ENCODE data around the gene CLEC2L. TPM values are rescaled to one million over a fixed set of nuclear protein-coding genes. Genes with fewer than 3 reads are reported as not detected.

CLEC2L gene
- total RNA-seq, 3 donors from 2014 or later, result not detected

- Histone ChIP-seq H3K9me3 (no peaks in the 10 kb centered on the region), H3K27me3 (no peaks in the 10 kb centered on the region), H3K4me3 (no peak overlapping the region), H3K36me3 (no peaks in the 10 kb centered on the region), H3K27ac (no peak overlapping the region), H3K4me1 (no peaks in the 10 kb centered on the region)
- intact Hi-C loops (cut with DNase I; ENCODE audit: low total_unique reads), result no loop called here
- TF ChIP-seq POLR2A (IDR thresholded peaks at IDR 0.05) (no peak), CTCF (IDR thresholded peaks at IDR 0.05) (no peak), POLR2AphosphoS5 (IDR thresholded peaks at IDR 0.05) (no peak)
- DNase-seq (ENCODE audit: low spot score in 2 of 2), result no peak
These were observed 39.6 kb downstream of the CLEC2L start for GRCh38 chr7:139562961-139563565.

- DNase-seq (ENCODE audit: low spot score in 2 of 2), result peak in 1 of 2 donors; percentile 3
These were observed 40.4 kb downstream of the CLEC2L start for GRCh38 chr7:139563856-139564255.

GRCh38 chr7:139566075-139566474, 42.6 kb downstream of the CLEC2L start:
- intact Hi-C loops (cut with DNase I; ENCODE audit: low total_unique reads), result no loop called here
- Histone ChIP-seq H3K9me3 (no peaks in the 10 kb centered on the region), H3K27ac (no peak overlapping the region), H3K4me3 (no peak overlapping the region), H3K36me3 (no peaks in the 10 kb centered on the region), H3K27me3 (no peaks in the 10 kb centered on the region), H3K4me1 (no peaks in the 10 kb centered on the region)
- TF ChIP-seq POLR2AphosphoS5 (IDR thresholded peaks at IDR 0.05) (no peak), POLR2A (IDR thresholded peaks at IDR 0.05) (no peak), CTCF (IDR thresholded peaks at IDR 0.05) (no peak)
- no peak for DNase-seq (ENCODE audit: low spot score in 2 of 2)

More at GRCh38 chr7:139563856-139564255, 40.4 kb downstream of the CLEC2L start:
- Histone ChIP-seq H3K36me3 (no peaks in the 10 kb centered on the region), H3K27ac (no peak overlapping the region), H3K27me3 (no peaks in the 10 kb centered on the region), H3K9me3 (no peaks in the 10 kb centered on the region), H3K4me3 (no peak overlapping the region), H3K4me1 (no peaks in the 10 kb centered on the region)
- intact Hi-C loops (cut with DNase I; ENCODE audit: low total_unique reads), result no loop called here
- no peak for TF ChIP-seq POLR2AphosphoS5 (IDR thresholded peaks at IDR 0.05)
- no peak for TF ChIP-seq CTCF (IDR thresholded peaks at IDR 0.05)
- TF ChIP-seq POLR2A (IDR thresholded peaks at IDR 0.05), result no peak

DNA sequence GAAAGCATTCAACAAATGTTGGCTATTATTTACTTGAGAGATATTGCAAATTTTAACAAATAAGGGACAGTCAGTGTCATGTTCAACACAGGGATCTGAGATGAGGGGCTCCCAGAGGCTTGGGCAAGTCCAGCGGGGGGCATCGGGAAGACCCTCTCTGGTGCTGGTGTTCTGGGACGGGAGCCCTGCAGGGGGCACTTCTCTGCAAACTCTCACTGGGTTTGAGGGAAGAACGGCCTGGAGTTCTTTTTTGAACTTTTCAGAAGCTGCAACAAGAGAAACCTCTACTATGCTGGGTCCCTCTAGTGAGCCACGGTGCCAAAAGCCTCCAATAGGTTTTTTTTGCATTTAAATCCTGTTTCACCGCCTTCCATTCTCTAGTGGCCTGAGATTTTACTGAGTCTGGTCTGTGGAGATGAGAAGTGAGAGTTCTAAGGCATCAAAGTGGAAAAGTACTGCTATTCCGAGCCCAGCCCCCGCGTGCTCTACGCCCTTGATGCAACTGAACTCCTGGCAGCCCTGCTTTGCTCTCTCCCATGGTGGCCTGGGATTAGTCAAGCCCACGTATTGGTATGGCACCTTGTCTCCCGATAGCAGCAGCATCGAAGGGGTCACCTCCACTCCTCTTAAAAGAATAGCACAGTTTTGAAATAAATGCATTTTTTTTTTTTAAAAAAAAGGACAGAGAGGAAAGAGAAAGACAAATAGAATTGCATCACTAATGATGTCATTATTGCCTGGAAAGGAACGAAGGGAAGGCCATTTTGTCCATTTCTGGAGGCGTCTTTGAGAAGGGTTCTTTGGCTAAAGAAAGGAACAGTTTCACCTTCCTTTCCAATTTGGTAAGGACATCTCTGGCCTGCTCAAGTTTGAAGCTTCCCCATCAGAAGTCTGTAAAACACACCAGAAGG, 43.5 kb downstream of the CLEC2L start:
- DNase-seq (ENCODE audit: low spot score in 2 of 2), result peak in 1 of 2 donors; percentile 7
- Histone ChIP-seq H3K36me3 (no peaks in the 10 kb centered on the region), H3K27me3 (no peaks in the 10 kb centered on the region), H3K4me1 (no peaks in the 10 kb centered on the region), H3K9me3 (no peaks in the 10 kb centered on the region), H3K27ac (no peak overlapping the region), H3K4me3 (no peak overlapping the region)
- TF ChIP-seq CTCF (IDR thresholded peaks at IDR 0.05) (no peak), POLR2AphosphoS5 (IDR thresholded peaks at IDR 0.05) (no peak), POLR2A (IDR thresholded peaks at IDR 0.05) (no peak)
- intact Hi-C loops (cut with DNase I; ENCODE audit: low total_unique reads), result no loop called here

Measured in breast epithelium (tissue), 4 donors.